IPS DF 4.7 (cell line): ENCODE measurements around the gene TMPRSS12.
"Not testable (repeated sequence)": the region's sequence is repeated elsewhere in the genome, so short reads cannot be mapped to it uniquely, and the experiment has no call there.

Experiments
- DNase-seq: peaks from one replicate; pipeline ENCODE4 v3.0.0-alpha.2; 2013; ENCODE audit warnings: low spot score; ENCODE audit errors: extremely low read depth

Gene TMPRSS12

GRCh38 chr12:50842637-50843493, at the start of gene TMPRSS12:
Gene TMPRSS12, plus strand, starts transcription at chr12:50842926. Its CDS starts 39 bp downstream, at chr12:50842965.
- peak; percentile 58 for DNase-seq

- no peak for DNase-seq
Observed at GRCh38 chr12:50799908-50800307, 42.8 kb upstream of the TMPRSS12 start.

DNA sequence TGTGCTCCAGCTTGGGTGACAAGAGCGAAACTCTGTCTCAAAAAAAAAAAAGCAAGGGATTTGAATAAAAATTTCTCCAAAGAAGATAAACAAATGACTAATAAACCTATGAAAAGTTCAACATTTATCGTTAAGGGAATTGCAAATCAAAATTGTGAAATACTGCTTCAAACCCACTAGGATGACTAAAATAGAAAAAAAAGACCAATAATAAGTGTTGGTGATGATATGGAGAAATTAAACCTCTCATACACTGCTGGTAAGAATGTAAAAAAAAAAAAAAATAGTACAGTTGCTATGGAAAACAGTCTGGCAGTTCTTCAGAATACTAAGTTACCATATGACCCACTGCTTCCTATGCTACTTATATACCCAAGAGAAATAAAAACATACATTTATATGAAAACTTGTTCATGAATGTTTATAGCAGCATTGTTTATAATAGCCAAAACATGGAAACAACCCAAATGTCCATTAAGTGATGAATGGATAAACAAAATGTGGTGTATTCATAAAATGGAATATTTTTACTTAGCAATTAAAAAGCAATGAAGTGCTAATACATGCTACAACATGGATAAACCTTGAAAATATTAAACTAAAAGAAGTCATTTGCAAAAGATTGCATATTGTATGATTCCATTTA, 39.4 kb upstream of the TMPRSS12 start:
- no peak for DNase-seq

DNA sequence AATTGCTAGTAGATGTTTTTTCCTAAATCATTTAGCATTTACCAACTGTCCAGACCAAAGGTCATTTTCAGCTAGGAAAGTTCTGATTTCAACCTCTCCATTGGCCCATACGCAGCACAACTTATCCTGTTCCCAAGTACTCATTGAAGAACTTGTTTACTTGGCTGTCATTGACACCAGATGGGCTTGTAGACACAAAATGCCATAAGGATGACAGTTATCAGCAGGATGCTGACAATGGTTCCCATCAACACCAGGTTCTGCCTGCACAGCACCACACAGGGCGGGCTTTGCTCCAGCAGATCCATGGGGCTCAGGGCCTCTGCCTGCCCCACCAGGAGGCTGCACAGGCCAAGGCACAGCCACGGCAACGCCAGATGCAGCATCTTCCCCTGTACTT, 36.5 kb upstream of the TMPRSS12 start:
- DNase-seq, result no peak

DNA sequence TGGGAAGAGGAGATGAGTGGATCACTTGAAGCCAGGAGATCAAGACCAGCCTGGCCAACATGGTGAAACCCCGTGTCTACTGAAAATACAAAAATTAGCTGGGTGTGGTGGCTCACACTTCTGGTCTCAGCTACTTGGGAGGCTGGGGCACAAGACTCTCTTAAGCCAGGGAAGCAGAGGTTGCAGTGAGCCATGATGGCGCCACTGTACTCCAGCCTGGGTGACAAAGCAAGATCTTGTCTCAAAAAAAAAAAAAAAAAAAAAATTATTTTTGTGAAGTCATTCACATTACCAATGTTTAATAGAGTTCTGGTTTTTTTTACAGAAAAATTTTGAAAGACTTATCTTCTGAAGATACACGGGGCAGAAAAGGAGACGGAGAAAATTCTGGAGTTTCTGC, 33.6 kb upstream of the TMPRSS12 start:
- not testable (repeated sequence) for DNase-seq

DNA sequence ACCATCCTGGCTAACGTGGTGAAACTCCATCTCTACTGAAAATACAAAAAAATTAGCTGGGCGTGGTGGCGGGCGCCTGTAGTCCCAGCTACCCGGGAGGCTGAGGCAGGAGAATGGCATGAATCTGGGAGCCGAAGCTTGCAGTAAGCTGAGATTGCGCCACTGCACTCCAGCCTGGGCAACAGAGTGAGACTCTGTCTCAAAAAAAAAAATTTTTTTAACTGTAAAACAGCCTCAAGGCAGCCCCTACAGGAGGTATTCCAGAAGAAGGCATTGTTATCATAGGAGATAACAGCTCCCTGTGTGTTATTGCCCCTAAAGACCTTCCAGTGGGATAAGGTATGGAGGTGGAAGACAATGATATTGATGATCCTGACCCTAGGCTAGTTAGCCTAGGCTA, 27.8 kb upstream of the TMPRSS12 start:
- DNase-seq, result not testable (repeated sequence)

- DNase-seq, result no peak
Observed at GRCh38 chr12:50820177-50820576, 22.5 kb upstream of the TMPRSS12 start.

DNA sequence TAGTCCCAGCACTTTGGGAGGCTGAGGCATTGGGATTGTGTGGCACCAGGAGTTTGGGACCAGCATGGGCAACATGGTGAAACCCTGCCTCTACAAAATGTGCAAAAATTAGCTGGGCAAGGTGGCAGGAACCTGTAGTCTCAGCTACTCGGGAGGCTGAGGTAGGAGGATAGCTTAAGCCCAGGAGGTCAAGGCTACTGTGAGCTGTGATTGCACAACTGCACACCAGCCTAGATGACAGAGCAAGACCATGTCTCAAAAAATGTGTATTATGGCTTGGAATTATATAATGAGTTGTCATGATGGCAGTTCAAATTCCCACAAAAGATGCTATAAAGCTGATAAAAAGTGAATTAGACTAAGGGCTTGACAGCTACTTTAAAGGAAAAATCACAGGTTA, 20.6 kb upstream of the TMPRSS12 start:
- no peak for DNase-seq

GRCh38 chr12:50823724-50824123, 19.0 kb upstream of the TMPRSS12 start:
- DNase-seq, result not testable (repeated sequence)

DNA sequence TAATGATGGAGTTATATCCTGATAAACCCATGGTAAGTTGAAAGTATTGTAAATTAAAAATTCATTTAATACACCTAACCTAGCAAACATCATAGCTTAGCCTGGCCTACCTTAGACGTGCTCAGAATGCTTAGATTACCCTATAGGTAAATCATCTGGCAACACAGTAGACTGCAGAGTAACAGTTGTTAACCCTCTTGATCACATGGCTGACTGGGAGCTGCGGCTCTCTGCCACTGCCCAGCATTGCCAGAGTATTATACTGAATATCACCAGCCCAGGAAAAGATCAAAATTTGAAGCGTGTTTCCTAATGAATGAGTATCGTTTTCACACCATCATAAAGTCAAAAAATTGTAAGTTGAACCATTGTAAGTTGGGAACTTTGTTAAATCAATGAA, 17.8 kb upstream of the TMPRSS12 start:
- no peak for DNase-seq

DNA sequence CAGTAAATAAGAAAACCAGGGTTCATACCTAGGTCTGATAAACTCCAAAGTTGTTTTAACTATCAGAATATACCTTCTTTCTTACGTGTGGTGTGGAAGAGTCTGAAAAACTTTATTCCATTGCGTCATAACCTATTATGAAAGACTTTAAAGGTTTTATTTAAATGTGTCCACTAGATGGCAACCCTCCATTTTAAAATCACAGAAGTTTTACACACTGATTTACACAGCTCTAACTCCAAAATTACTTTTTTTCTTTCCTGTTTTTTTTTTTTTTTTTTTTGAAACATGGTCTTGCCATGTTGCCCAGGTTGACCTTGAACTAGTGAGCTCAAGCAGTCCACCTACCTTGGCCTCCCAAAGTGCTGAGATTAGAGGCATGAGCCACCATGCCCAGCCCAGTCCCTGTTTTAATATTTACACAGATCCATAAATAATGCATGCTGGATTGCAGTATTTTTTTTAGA, 17.3 kb upstream of the TMPRSS12 start:
- no peak for DNase-seq

DNA sequence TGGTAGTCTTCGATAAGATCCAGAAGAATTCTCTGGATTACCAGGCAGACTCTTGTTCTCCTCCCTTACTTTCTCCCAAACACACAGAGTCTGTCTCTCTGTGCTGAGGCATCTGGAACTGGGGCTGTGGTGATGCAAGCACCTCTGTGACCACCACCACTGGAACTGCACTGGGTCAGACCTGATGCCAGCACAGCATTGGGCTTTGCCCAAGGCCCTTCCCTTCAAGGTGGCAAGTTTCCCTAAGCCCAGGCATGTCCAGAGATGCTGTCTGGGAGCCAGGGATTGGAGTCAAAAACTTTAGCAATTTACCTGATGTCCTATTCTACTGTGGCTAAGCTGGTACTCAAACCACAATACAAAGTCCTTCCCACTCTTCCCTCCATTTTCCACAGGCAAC, 14.6 kb upstream of the TMPRSS12 start:
- no peak for DNase-seq

DNA sequence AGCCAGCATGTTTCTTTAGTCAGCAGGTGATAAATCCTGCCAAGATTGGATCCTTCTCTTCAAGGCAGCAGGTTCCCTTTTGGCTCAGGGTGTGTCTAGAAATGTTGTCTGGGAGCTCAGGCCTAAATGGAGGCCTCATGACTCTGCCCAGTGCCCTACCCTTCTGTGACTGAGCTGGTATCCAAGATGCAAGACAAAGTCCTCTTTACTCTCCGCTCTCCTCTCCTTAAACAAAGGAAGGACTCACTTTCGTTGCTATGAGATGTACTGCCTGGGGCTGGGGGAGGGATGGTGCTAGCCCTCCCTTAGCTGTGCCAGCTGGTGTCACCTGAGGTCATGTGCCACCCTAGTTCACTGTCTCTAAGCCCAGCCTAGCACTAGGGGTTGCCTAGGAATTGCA, 13.8 kb upstream of the TMPRSS12 start:
- DNase-seq, result no peak

DNA sequence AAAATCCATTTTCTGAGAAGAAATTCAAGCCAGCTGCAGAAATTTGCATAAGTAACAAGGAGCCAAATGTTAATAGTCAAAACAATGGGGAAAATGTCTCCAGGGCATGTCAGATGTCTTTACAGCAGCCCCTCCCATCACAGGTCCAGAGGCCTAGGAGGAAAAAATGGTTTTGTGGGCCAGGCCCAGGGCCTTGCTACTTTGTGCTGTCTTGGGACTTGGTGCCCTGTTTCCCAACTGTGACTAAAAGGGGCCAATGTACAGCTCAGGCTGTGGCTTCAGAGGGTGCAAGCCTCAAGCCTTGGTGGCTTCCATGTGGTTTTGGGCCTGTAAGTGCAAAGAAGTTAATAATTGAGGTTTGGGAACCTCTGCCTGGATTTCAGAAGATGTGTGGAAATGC, 8.9 kb upstream of the TMPRSS12 start:
- DNase-seq, result not testable (repeated sequence)

DNA sequence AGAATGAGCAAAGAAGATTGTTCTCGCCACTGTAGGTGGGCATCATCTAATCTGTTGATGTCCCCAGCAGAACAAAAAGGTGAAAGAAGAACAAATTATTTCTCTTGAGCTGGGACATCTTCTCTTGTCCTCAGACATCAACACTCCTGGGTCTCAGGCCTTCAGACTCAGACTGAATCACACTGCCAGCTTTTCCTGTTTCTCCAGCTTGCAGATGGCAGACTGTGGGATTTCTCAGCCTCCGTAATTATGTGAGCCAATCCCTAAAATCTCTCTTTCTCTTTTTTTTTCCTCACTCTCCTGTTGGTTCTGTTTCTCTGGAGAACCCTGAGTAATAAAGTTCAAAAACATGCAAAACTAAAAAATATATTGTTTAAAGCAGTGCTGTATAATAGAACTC, 3.7 kb upstream of the TMPRSS12 start:
- no peak for DNase-seq

DNA sequence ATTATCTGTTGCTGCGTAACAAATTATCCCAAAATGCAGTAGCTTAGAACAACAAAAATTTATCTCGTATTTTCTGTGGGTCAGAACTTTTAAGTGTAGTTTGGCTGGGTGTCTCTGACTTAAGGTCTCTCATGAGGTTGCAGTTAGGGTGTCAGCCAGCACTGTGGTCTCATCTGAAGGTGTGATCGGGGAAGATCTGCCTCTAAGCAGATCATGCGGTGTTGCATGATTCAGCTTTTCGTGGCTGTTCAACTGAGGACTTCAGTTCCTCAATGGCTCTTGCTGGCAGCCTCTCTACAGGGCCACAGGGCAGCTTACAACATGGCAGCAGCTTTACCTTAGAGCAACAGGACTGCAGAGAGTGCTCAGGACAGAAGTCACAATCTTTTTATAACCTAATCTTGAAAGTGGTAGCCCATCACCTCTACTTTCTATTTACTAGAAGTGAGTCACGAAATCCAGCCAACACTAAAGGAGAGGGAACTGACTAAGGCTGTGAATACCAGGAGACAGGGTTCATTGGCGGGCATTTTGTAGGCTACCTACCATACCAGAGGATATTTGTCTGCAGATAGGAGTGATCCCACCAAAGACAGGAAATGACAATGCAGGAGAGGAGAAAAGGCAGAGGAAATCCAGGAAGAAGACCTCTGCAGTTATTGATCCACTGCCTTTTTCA, 1.8 kb upstream of the TMPRSS12 start:
- no peak for DNase-seq

DNA sequence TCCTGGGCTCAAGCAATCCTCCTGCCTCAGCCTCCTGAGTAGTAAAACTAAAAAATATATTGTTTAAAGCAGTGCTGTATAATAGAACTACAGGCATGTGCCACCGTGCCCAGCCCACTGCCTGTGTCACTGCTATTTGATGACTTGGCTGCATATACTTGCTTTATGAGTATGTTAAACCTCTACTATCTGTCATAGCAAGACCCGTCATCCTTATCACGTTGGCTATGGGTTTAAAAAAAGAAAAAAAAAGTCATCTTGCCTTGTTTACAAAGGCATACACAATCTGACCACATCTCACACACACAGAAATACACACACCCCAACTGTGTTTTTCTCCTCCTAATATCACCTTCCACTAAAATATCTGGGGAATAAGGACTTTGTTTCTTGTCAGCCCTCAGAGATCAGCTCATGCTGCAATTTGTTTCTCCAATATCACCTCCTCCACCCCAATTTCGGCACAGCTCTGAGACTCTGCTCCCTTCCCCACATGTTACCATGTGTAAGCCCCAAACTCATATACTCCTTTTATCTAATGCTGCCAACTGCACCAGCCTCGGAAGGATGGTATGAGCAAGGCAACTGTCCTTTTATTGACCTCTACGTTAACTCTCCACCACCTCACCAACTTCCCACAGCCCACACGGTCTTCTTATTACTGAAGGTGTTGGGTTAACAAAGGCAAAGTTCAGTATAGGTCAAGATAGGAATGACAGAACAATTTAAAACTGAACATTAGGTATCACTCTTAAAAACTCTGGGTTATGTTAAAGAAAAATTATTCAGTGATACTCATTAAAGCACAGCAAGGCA, 802 bp upstream of the TMPRSS12 start:
- no peak for DNase-seq

DNA sequence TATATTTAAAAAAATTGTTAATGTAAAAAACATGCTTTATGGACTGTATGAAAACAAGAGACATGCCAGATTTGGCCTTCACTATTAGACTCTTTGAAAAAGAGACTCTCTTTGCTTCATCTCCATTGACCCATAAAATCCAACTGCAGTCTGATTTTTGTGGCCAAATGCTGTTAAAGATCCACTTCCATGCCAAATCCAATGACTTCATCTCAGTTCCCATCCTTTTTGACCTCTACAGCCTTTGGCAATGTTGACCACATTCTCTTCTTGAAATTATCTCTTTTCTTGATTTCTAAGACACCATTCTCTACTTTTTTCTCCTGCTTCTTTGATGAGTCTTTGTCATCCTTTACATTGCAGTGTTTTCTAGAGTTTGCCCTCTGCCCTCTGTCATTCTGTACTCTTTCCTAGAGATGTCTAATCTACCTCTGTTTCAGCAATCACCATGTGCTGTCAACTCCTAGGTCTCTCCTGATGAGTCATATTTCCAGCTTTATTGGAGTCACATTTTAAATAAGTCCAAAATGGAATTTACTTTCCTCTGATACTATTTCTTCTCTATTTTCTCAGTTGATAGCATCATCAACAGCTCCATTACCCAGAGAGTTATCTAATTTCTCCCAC, 2.4 kb downstream of the TMPRSS12 start:
- no peak for DNase-seq

- no peak for DNase-seq
Observed at GRCh38 chr12:50848963-50849362, 6.2 kb downstream of the TMPRSS12 start.

DNA sequence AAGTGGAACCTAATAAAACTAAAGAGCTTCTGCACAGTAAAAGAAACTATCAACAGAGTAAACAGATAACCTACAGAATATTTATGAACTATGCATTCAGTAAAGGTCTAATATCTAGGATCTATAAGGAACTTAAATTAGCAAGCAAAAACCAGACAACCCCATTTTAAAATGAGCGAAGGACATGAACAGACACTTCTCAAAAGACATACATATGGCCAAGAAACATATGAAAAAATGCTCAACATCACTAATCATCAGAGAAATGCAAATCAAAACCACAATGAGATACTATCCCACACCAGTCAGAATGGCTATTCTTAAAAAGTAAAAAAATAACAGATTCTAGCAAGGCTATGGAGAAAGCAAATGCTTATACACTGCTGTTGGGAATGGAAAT, 12.5 kb downstream of the TMPRSS12 start:
- DNase-seq, result not testable (repeated sequence)

- not testable (repeated sequence) for DNase-seq
Observed at GRCh38 chr12:50855679-50856078, 13.0 kb downstream of the TMPRSS12 start.
